ENCODE results near the gene DNAH2. TPM values are rescaled to one million over a fixed set of nuclear protein-coding genes. Genes with fewer than 3 reads are reported as not detected.

Gene DNAH2
- total RNA-seq, 1 donor from 2014 or later = 0.16 TPM

GRCh38 chr17:7833011-7833794 lies 115.7 kb downstream of the DNAH2 start:
- no peak for DNase-seq (ENCODE audit: low spot score)

GRCh38 chr17:7833795-7834541 lies 116.4 kb downstream of the DNAH2 start, which contains the start of gene KDM6B:
TSS of gene KDM6B (plus strand) at chr17:7834217. CDS start at chr17:7845555, 11,338 bp downstream.
- intact Hi-C loops (cut with DNase I) = loop anchor here (1.0 to 2.0 kb wide), 2 partner anchors 8 to 23 kb away; partner anchors contain the start of gene NAA38
- peak; percentile 98 for DNase-seq (ENCODE audit: low spot score)

More at GRCh38 chr17:7833011-7833794, 115.7 kb downstream of the DNAH2 start:
- intact Hi-C loops (cut with DNase I) = no loop called here

- DNase-seq (ENCODE audit: low spot score) = peak; percentile 85
- intact Hi-C loops (cut with DNase I) = loop anchor here (1.0 to 2.0 kb wide), 2 partner anchors 8 to 22 kb away; partner anchors contain the start of gene NAA38
These were observed 117.0 kb downstream of the DNAH2 start for GRCh38 chr17:7834542-7834956.

- DNase-seq (ENCODE audit: low spot score) = peak; percentile 99
- intact Hi-C loops (cut with DNase I) = loop anchor here (1.0 to 2.0 kb wide), 2 partner anchors 7 to 22 kb away; partner anchors contain the start of gene NAA38
These were observed 117.6 kb downstream of the DNAH2 start for GRCh38 chr17:7834957-7835813.

- peak; percentile 83 for DNase-seq (ENCODE audit: low spot score)
- intact Hi-C loops (cut with DNase I) = loop anchor here (2.0 kb wide), 1 partner anchor 21 kb away; the partner anchor contains the start of gene NAA38
These were observed 118.5 kb downstream of the DNAH2 start for GRCh38 chr17:7835814-7836595.

GRCh38 chr17:7836596-7837407 lies 119.3 kb downstream of the DNAH2 start:
- peak; percentile 94 for DNase-seq (ENCODE audit: low spot score)
- intact Hi-C loops (cut with DNase I) = no loop called here

- intact Hi-C loops (cut with DNase I) = no loop called here
These were observed 120.0 kb downstream of the DNAH2 start for GRCh38 chr17:7837408-7838088.

GRCh38 chr17:7838090-7839075 lies 120.8 kb downstream of the DNAH2 start:
- DNase-seq (ENCODE audit: low spot score) = peak; percentile 76
- intact Hi-C loops (cut with DNase I) = no loop called here

More at GRCh38 chr17:7837408-7838088, 120.0 kb downstream of the DNAH2 start:
- DNase-seq (ENCODE audit: low spot score) = no peak

- DNase-seq (ENCODE audit: low spot score) = peak; percentile 82
- intact Hi-C loops (cut with DNase I) = no loop called here
These were observed 121.8 kb downstream of the DNAH2 start for GRCh38 chr17:7839190-7839875.

- DNase-seq (ENCODE audit: low spot score) = no peak
- intact Hi-C loops (cut with DNase I) = loop anchor here (5.0 kb wide), 1 partner anchor 47 kb away; the partner anchor contains the start of gene CHD3
These were observed 122.3 kb downstream of the DNAH2 start for GRCh38 chr17:7839876-7840261.

GRCh38 chr17:7840441-7840840 lies 122.9 kb downstream of the DNAH2 start:
- no peak for DNase-seq (ENCODE audit: low spot score)
- intact Hi-C loops (cut with DNase I) = loop anchor here (5.0 kb wide), 1 partner anchor 47 kb away; the partner anchor contains the start of gene CHD3

- intact Hi-C loops (cut with DNase I) = loop anchor here (5.0 kb wide), 1 partner anchor 46 kb away; the partner anchor contains the start of gene CHD3
- no peak for DNase-seq (ENCODE audit: low spot score)
These were observed 123.3 kb downstream of the DNAH2 start for GRCh38 chr17:7840875-7841274.

- DNase-seq (ENCODE audit: low spot score) = peak; percentile 95
- intact Hi-C loops (cut with DNase I) = loop anchor here (5.0 kb wide), 1 partner anchor 46 kb away; the partner anchor contains the start of gene CHD3
These were observed 123.9 kb downstream of the DNAH2 start for GRCh38 chr17:7841396-7841914.

- intact Hi-C loops (cut with DNase I) = loop anchor here (1.0 to 5.0 kb wide), 4 partner anchors 8 to 311 kb away; partner anchors contain the start of genes CHD3, KDM6B, NAA38 and PER1
- DNase-seq (ENCODE audit: low spot score) = peak; percentile 95
These were observed 124.4 kb downstream of the DNAH2 start for GRCh38 chr17:7841915-7842379.

All from cardiac septum (tissue), 1 donor.